GM13976 (cell line): ENCODE results near the gene MRAP.

Experiments used
- DNase-seq: peaks from one replicate; pipeline ENCODE4 v3.0.0; 2012; ENCODE audit warnings: low spot score
- CTCF ChIP-seq: IDR thresholded peaks from 2 replicates; pipeline ENCODE4 v1.5.1; 2012; ENCODE audit warnings: borderline replicate concordance, mild to moderate bottlenecking; ENCODE audit not compliant: insufficient read depth; ENCODE audit errors: extremely low read depth, missing control alignments, control extremely low read depth
- in situ Hi-C: fragments of 300-500 bp; cut with MboI; formaldehyde crosslinking; loops from one replicate; pipeline ENCODE4 v1.12.0; 2022; ENCODE audit warnings: low sequenced_read_pairs, mixed read lengths, inconsistent platforms; ENCODE audit not compliant: unreplicated experiment

Gene MRAP

GRCh38 chr21:32312326-32312725 lies 13.7 kb downstream of the MRAP start:
- no peak for TF ChIP-seq CTCF
- in situ Hi-C loops = no loop called here
- no peak for DNase-seq

GRCh38 chr21:32312976-32313375 lies 14.3 kb downstream of the MRAP start:
- no peak for DNase-seq
- TF ChIP-seq CTCF = no peak
- in situ Hi-C loops = no loop called here

- in situ Hi-C loops = no loop called here
- no peak for TF ChIP-seq CTCF
- no peak for DNase-seq
Measured at GRCh38 chr21:32314806-32315205, 16.2 kb downstream of the MRAP start.

- in situ Hi-C loops = no loop called here
- no peak for DNase-seq
- TF ChIP-seq CTCF = no peak
Measured at GRCh38 chr21:32315511-32316281, 17.0 kb downstream of the MRAP start.

GRCh38 chr21:32316361-32317215 lies 17.9 kb downstream of the MRAP start:
- in situ Hi-C loops = no loop called here
- DNase-seq = no peak
- no peak for TF ChIP-seq CTCF

- no peak for DNase-seq
- no peak for TF ChIP-seq CTCF
- in situ Hi-C loops = no loop called here
Measured at GRCh38 chr21:32317726-32318125, 19.1 kb downstream of the MRAP start.
